Vagina (tissue), 2 donors: ENCODE results near the gene IMPG2. TPM values are rescaled to one million over a fixed set of nuclear protein-coding genes. Genes with fewer than 3 reads are reported as not detected.

Source experiments
- DNase-seq, 2 donors: peaks; one replicate each; pipeline ENCODE4 v3.0.0-alpha.2; 2017; ENCODE audit errors: extremely low spot score in 2 of 2
- H3K27ac ChIP-seq: fragments of 200-600 bp; sonication (generic); one replicate; pipeline ENCODE4 v1.5.1; 2019
- H3K27me3 ChIP-seq: fragments of 200-600 bp; sonication (generic); one replicate; pipeline ENCODE4 v1.5.1; 2019
- H3K36me3 ChIP-seq, 2 donors: fragments of 200-600 bp; sonication (generic); one replicate each; pipeline ENCODE4 v1.5.1; 2017 to 2019
- H3K4me1 ChIP-seq: fragments of 200-600 bp; sonication (generic); one replicate; pipeline ENCODE4 v1.5.1; 2019
- H3K4me3 ChIP-seq, 2 donors: fragments of 200-600 bp; sonication (generic); 1 replicate in 1 of 2; 2 replicates in 1 of 2; pipeline ENCODE4 v1.5.1; 2016 to 2019
- H3K9me3 ChIP-seq: fragments of 200-600 bp; sonication (generic); one replicate; pipeline ENCODE4 v1.5.1; 2019
- CTCF ChIP-seq, 3 experiments: fragments of 450-650 bp in 2 of 3; fragments of 200-600 bp in 1 of 3; sonication (generic) in 1 of 3; IDR thresholded peaks; one replicate each; pipeline ENCODE4 v1.5.1; 2017 to 2019; ENCODE audit warnings: antibody characterized with exemption in 3 of 3, mild to moderate bottlenecking in 2 of 3, moderate library complexity in 2 of 3
- POLR2A ChIP-seq, 2 donors: fragments of 450-650 bp; IDR thresholded peaks; one replicate each; pipeline ENCODE4 v1.6.1; 2017; ENCODE audit warnings: antibody characterized with exemption in 2 of 2, mild to moderate bottlenecking in 2 of 2, moderate library complexity in 2 of 2
- POLR2AphosphoS5 ChIP-seq, 2 donors: sonication (generic); formaldehyde crosslinking; IDR thresholded peaks; one replicate each; pipeline ENCODE4 v1.9.0; 2017; ENCODE audit warnings: antibody characterized with exemption in 2 of 2, mild to moderate bottlenecking in 2 of 2, low read depth in 1 of 2; ENCODE audit not compliant: insufficient read depth in 1 of 2
- intact Hi-C: fragments of 100-400 bp; cut with DNase I; formaldehyde crosslinking; loops from one replicate; pipeline ENCODE4 v1.15.1; 2023
- total RNA-seq: library from RNA; depleted of rRNA; stranded (reverse); fragments of >200 nt; gene quantifications from one replicate; pipeline ENCODE4 v1.2.3, GENCODE V29; 2016

The IMPG2 gene
- total RNA-seq, 1 donor from 2014 or later: 0.25 TPM

GRCh38 chr3:101185341-101185740 is 135.0 kb downstream of the IMPG2 start:
- Histone ChIP-seq H3K36me3 (no peaks in the 10 kb centered on the region), H3K4me1 (no peaks in the 10 kb centered on the region), H3K27me3 (no peaks in the 10 kb centered on the region), H3K27ac (no peak overlapping the region), H3K4me3 (no peak overlapping the region), H3K9me3 (no peaks in the 10 kb centered on the region)
- TF ChIP-seq POLR2A (IDR thresholded peaks at IDR 0.05) (no peak), CTCF (IDR thresholded peaks at IDR 0.05) (no peak), POLR2AphosphoS5 (IDR thresholded peaks at IDR 0.05; ENCODE audit: insufficient read depth in 1 of 2, low read depth in 1 of 2) (no peak)
- intact Hi-C loops: no loop called here
- no peak for DNase-seq

- no peak overlapping the region for H3K27ac ChIP-seq
- H3K9me3 ChIP-seq: no peaks in the 10 kb centered on the region
- no peak overlapping the region for H3K4me3 ChIP-seq
- no peaks in the 10 kb centered on the region for H3K36me3 ChIP-seq
- DNase-seq: no peak
- no peaks in the 10 kb centered on the region for H3K4me1 ChIP-seq
- TF ChIP-seq CTCF (IDR thresholded peaks at IDR 0.05) (no peak), POLR2AphosphoS5 (IDR thresholded peaks at IDR 0.05; ENCODE audit: insufficient read depth in 1 of 2, low read depth in 1 of 2) (no peak), POLR2A (IDR thresholded peaks at IDR 0.05) (no peak)
- H3K27me3 ChIP-seq: no peaks in the 10 kb centered on the region
- intact Hi-C loops: no loop called here
These were observed 136.3 kb downstream of the IMPG2 start for GRCh38 chr3:101184111-101184510.

- Histone ChIP-seq H3K36me3 (no peaks in the 10 kb centered on the region), H3K9me3 (no peaks in the 10 kb centered on the region), H3K27ac (no peak overlapping the region), H3K4me1 (no peaks in the 10 kb centered on the region), H3K27me3 (no peaks in the 10 kb centered on the region), H3K4me3 (no peak overlapping the region)
- intact Hi-C loops: no loop called here
- TF ChIP-seq CTCF (IDR thresholded peaks at IDR 0.05): no peak
- no peak for TF ChIP-seq POLR2A (IDR thresholded peaks at IDR 0.05)
- TF ChIP-seq POLR2AphosphoS5 (IDR thresholded peaks at IDR 0.05; ENCODE audit: insufficient read depth in 1 of 2, low read depth in 1 of 2): no peak
- DNase-seq: no peak
These were observed 137.2 kb downstream of the IMPG2 start for GRCh38 chr3:101183151-101183550.

- Histone ChIP-seq H3K36me3 (no peaks in the 10 kb centered on the region), H3K4me1 (no peaks in the 10 kb centered on the region), H3K27me3 (no peaks in the 10 kb centered on the region), H3K27ac (no peak overlapping the region), H3K9me3 (no peaks in the 10 kb centered on the region), H3K4me3 (no peak overlapping the region)
- intact Hi-C loops: no loop called here
- TF ChIP-seq POLR2AphosphoS5 (IDR thresholded peaks at IDR 0.05; ENCODE audit: insufficient read depth in 1 of 2, low read depth in 1 of 2) (no peak), CTCF (IDR thresholded peaks at IDR 0.05) (no peak), POLR2A (IDR thresholded peaks at IDR 0.05) (no peak)
- DNase-seq: no peak
These were observed 137.6 kb downstream of the IMPG2 start for GRCh38 chr3:101182734-101183133.

GRCh38 chr3:101181801-101182200 is 138.6 kb downstream of the IMPG2 start:
- Histone ChIP-seq H3K36me3 (no peaks in the 10 kb centered on the region), H3K27me3 (no peaks in the 10 kb centered on the region), H3K27ac (no peak overlapping the region), H3K9me3 (no peaks in the 10 kb centered on the region), H3K4me1 (no peaks in the 10 kb centered on the region), H3K4me3 (no peak overlapping the region)
- intact Hi-C loops: no loop called here
- DNase-seq: no peak
- TF ChIP-seq CTCF (IDR thresholded peaks at IDR 0.05): no peak
- no peak for TF ChIP-seq POLR2A (IDR thresholded peaks at IDR 0.05)
- TF ChIP-seq POLR2AphosphoS5 (IDR thresholded peaks at IDR 0.05; ENCODE audit: insufficient read depth in 1 of 2, low read depth in 1 of 2): no peak
